Central memory CD4-positive, alpha-beta T cell (primary cell): ENCODE results near the gene TAGLN3.
"Not testable (repeated sequence)": the region's sequence is repeated elsewhere in the genome, so short reads cannot be mapped to it uniquely, and the experiment has no call there.

ENCODE experiments used
- DNase-seq: peaks from one replicate; pipeline ENCODE4 v3.0.0; 2022

Gene TAGLN3

GRCh38 chr3:112010636-112011035 is 11.9 kb downstream of the TAGLN3 start:
- no peak for DNase-seq

GRCh38 chr3:112011376-112011940 is 12.7 kb downstream of the TAGLN3 start:
- DNase-seq = no peak

- DNase-seq = no peak
These were observed 13.7 kb downstream of the TAGLN3 start for GRCh38 chr3:112012205-112012992.

GRCh38 chr3:112013058-112013783 is 14.5 kb downstream of the TAGLN3 start:
- peak; percentile 45 for DNase-seq

GRCh38 chr3:112013784-112014143 is 15.0 kb downstream of the TAGLN3 start:
- no peak for DNase-seq

DNA sequence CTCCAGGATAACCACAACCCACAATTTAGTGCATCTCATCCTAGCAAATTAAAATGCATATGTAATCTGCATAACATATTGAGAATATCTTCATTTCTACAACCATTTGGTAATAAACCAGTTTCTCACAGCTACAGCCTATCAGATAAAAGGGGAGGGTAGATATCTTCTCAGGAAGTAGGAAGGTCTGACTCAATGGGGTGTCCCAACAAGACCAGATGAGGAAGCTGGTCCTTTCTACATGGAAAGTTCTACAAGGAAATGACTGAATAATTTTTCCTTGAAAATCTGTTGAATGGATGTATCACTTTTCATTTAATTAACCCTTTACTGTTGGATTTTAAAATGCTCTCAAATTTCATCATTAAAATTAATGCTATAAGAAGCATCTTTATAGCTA is 18.4 kb downstream of the TAGLN3 start:
- DNase-seq = no peak

DNA sequence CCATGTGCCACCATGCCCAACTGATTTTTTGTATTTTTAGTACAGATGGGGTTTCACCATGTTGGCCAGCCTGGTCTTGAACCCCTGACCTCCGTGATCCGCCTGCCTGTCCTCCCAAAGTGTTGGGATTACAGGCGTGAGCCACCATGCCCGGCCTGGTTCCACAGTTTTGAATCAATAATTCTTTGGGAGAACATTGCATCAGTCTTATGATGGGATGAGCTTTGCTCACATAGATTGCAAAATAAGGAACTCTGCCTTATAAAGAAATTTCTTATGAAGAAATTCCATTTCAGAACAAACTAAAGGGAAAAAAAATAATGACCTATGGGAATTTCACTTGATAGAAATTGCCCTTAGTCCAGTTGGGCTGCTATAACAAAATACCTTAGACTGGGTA is 20.0 kb downstream of the TAGLN3 start:
- no peak for DNase-seq

GRCh38 chr3:112019716-112020115 is 21.0 kb downstream of the TAGLN3 start:
- no peak for DNase-seq

GRCh38 chr3:112020674-112021085 is 22.0 kb downstream of the TAGLN3 start:
- DNase-seq = no peak

DNA sequence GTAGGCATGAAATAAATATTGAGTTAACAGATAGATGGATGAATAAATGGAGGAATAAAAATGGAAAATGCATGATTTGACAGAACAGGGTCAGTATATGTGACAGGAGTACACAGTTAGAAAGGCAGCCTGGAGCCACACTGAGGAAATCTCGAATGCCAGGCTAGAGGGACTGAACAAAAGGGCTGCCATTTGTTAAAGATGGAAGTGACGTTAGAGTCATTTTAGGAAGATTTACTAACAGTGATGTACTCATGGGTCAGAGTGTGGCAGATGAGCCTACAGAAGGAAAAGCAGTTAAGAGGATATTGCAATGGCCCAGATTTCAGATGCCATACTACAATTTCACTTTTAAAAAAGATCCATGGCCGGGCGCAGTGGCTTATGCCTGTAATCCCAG is 28.4 kb downstream of the TAGLN3 start:
- DNase-seq = no peak

DNA sequence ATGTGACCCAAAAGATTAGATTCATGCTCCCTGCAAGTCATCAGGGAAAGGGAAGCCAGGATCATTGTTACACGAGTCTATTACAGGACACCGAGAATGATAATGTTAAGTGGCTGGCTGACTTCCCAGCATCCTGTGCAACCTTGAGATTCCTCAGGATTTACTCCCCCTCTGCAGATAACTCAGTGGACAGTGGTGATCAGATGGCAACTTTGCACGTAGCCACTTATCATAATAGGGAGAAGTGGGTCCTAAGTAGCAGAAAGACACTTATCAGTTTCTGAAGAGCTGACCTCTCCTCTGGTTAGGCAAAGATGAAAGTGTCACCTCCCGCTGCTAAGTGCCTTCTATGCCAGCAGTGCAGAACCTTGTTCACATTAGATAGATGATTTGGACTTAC is 29.1 kb downstream of the TAGLN3 start:
- no peak for DNase-seq

DNA sequence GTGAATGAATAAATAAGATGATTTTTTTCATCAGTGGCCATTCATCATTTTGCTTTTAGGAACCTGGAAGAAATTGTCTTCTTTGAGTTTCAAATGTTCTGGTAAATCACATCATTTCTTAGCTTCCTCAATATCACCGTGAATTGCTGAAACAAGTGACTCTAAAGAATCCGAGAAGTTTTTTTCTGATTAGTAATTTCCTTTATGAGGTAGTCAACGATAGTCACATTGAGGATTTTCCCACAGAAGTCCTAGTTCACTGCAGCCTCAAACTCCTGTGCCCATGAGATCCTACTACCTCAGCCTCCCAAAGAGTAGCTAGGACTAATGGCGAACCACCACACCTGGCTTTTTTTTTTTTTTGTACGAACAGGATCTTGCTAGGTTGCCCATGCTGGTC is 32.2 kb downstream of the TAGLN3 start:
- no peak for DNase-seq

- DNase-seq = no peak
These were observed 33.5 kb downstream of the TAGLN3 start for GRCh38 chr3:112032098-112032731.

- no peak for DNase-seq
These were observed 35.7 kb downstream of the TAGLN3 start, which contains the start of gene TMPRSS7 for GRCh38 chr3:112034436-112034835. Gene TMPRSS7 (plus strand): TSS chr3:112034736. CDS start chr3:112034846, 110 bp downstream.

DNA sequence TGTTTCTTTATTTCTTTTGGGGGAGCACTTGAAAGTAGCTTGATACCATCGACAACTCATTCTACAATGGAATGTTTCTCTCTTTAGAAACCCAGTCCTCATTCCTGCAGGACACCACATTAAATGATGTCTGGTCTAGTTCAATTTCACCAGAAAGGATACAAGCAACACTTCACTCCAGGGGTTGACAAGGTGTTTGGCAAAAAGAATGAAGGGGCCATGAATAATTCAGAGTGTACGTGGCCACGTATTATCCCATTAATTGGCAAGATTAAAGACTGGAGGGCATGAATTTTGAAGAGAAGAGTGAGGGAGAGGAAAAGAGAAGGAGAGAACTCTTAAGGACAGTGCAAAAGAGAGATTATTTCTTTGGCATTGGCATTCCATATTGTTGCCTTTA is 36.5 kb downstream of the TAGLN3 start:
- no peak for DNase-seq

DNA sequence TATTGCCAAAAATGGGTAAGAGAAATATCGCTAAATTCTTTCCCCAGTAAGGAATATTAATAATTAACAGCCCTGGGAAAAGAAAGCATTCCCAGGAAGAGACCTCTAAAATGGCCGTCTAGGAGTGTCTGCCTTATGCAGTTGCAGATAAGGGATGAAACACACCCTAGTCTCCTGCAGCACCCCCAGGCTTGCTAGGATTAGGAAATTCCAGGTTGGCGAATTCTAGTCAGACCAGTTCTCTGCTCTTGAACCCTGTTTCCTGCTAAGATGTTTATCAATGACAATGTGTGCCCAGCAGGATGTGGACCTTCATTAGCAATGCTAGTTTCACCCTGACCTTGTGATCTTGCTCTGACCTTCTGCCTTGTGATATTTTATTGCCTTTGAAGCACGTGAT is 38.5 kb downstream of the TAGLN3 start:
- DNase-seq = not testable (repeated sequence)

DNA sequence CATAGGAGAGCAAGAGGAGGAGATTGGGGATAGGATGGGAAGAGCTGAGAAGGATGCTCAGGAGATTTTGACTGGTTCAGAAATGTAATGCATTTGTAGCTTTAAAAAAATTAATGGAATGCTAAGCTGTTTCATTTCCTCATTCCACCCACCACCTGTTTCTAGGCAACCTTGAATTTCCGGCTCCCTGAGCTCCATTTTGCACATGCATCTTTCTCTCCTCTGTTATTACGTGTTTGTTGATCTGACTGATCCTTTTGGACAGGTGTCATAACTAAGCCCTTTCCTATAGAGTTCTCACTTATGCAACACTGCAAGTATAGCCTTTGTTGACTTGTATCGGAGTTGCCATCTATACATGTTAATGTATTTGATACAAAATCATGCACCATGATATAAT is 40.1 kb downstream of the TAGLN3 start:
- DNase-seq = no peak

GRCh38 chr3:112041321-112041720 is 42.6 kb downstream of the TAGLN3 start:
- DNase-seq = no peak

DNA sequence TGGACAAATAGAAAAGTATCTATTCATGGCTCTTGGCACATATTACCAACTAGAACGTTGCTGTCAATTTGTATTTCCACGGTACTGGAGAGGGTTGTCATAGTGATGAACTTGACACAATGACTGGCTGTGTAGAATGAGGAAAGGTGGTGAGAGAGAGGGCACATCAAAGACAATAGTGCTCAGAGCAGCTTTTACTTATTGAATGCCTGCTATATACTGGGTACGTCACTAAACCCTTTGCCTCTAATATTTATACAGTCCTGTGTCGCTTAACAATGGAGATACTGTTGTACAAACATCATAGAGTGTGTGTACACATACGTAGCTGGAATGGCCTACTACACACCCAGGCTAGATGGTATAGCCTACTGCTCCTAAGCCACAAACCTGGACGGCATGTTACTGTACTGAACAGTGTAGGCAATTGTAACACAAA is 44.1 kb downstream of the TAGLN3 start:
- no peak for DNase-seq

- DNase-seq = peak; percentile 54
These were observed 45.0 kb downstream of the TAGLN3 start for GRCh38 chr3:112043621-112044201.

GRCh38 chr3:112046599-112046998 is 47.9 kb downstream of the TAGLN3 start:
- no peak for DNase-seq

DNA sequence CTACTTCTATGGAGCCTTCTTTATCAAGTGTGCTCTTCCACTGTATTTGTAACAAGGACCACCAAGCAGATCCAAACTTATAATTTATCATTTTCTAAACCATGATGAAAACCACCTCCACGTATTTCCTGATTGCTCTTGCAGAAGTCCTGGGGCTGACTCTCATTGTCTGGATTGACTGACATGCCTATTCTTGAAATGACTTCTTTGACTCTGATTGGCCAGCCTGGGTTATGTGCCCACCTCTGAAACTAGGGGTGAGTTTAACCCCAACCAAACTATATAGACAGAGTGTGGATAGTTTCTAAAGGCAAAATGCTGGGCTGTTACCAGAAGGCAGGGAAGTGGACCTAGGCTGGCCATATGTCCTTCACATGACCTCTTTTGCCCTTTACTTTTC is 48.5 kb downstream of the TAGLN3 start:
- DNase-seq = no peak

GRCh38 chr3:112048911-112049310 is 50.2 kb downstream of the TAGLN3 start:
- no peak for DNase-seq
